PC-9 (cell line): ENCODE measurements around the gene CASKIN1. TPM values are rescaled to one million over a fixed set of nuclear protein-coding genes. Genes with fewer than 3 reads are reported as not detected.
A peak's percentile ranks its signal among the peaks of the same experiment; 100 is the strongest.

ENCODE experiments used
- BruUV-seq: library from RNA; stranded (reverse); fragments of 400-500 nt; replicated peaks from 2 replicates; lab custom pipeline; 2021; lab: Mats Ljungman, UMichigan
- CTCF ChIA-PET: fragments of 300-600 bp; sonication (Branson Sonifier 250); formaldehyde crosslinking; loops from one replicate; lab custom pipeline; 2022; ENCODE audit warnings: antibody characterized with exemption; lab: Charles Lee
- POLR2A ChIA-PET: fragments of 300-600 bp; sonication (Branson Sonifier 250); formaldehyde crosslinking; loops from one replicate; lab custom pipeline; 2022; ENCODE audit warnings: antibody characterized with exemption; ENCODE audit not compliant: unreplicated experiment; lab: Charles Lee
- DNase-seq, 2 experiments: peaks; one replicate each; pipeline versions ENCODE4 v3.0.0 to v3.0.0-alpha.2; 2015 to 2022; ENCODE audit warnings: mixed read lengths in 1 of 2
- H2AFZ ChIP-seq: fragments of 200-600 bp; sonication (generic); 2 replicates; pipeline ENCODE4 v1.8.1; 2017; ENCODE audit warnings: antibody characterized with exemption
- H3F3A ChIP-seq: fragments of 200-600 bp; sonication (generic); 2 replicates; pipeline ENCODE4 v1.8.1; 2017; ENCODE audit warnings: antibody characterized with exemption, mild to moderate bottlenecking, low read depth; ENCODE audit not compliant: insufficient read depth
- H3K27ac ChIP-seq: fragments of 200-600 bp; sonication (generic); 2 replicates; pipeline ENCODE4 v1.6.1; 2016; ENCODE audit warnings: mixed run types
- H3K27me3 ChIP-seq: fragments of 200-600 bp; sonication (generic); 2 replicates; pipeline ENCODE4 v1.6.1; 2016; ENCODE audit warnings: low read depth, mixed run types; ENCODE audit not compliant: insufficient read depth
- H3K36me3 ChIP-seq: fragments of 200-600 bp; sonication (generic); 2 replicates; pipeline ENCODE4 v1.6.1; 2016; ENCODE audit warnings: low read depth, mixed run types
- H3K4me1 ChIP-seq: fragments of 200-600 bp; sonication (generic); replicated peaks from 2 replicates; pipeline ENCODE4 v1.6.1; 2016; ENCODE audit warnings: mixed run types; ENCODE audit not compliant: insufficient read depth
- H3K4me2 ChIP-seq: fragments of 200-600 bp; sonication (generic); 2 replicates; pipeline ENCODE4 v1.6.1; 2017; ENCODE audit warnings: mixed run types
- H3K4me3 ChIP-seq: fragments of 200-600 bp; sonication (generic); 2 replicates; pipeline ENCODE4 v1.6.1; 2016; ENCODE audit warnings: mixed run types
- H3K79me2 ChIP-seq: fragments of 200-600 bp; sonication (generic); 2 replicates; pipeline ENCODE4 v1.6.1; 2017; ENCODE audit warnings: low read depth, mixed run types
- H3K9me2 ChIP-seq: fragments of 200-600 bp; sonication (generic); 2 replicates; pipeline ENCODE4 v1.8.1; 2017; ENCODE audit warnings: mild to moderate bottlenecking; ENCODE audit not compliant: insufficient read depth
- H3K9me3 ChIP-seq: fragments of 200-600 bp; sonication (generic); 2 replicates; pipeline ENCODE4 v1.8.1; 2016; ENCODE audit warnings: low read depth; ENCODE audit not compliant: insufficient read depth
- H4K20me1 ChIP-seq: fragments of 200-600 bp; sonication (generic); 2 replicates; pipeline ENCODE4 v1.8.1; 2017; ENCODE audit not compliant: insufficient read depth
- EZH2 ChIP-seq: fragments of 200-600 bp; sonication (generic); IDR thresholded peaks from 2 replicates; pipeline ENCODE4 v1.8.0; 2017; ENCODE audit warnings: antibody characterized with exemption, low read depth
- intact Hi-C: fragments of 100-400 bp; cut with micrococcal nuclease; formaldehyde crosslinking; loops from one replicate; pipeline ENCODE4 v1.10.0; 2022; ENCODE audit not compliant: unreplicated experiment
- total RNA-seq: library from RNA; stranded (reverse); gene quantifications from 2 replicates; pipeline ENCODE4 v1.2.3, GENCODE V29; 2021
- TF ChIP-seq, protein P1 (sequence below): fragments of 200-600 bp; sonication (generic); conservative IDR thresholded peaks from 2 replicates; pipeline ENCODE4 v1.6.1; 2017; ENCODE audit warnings: mixed run types, antibody characterized with exemption, mild to moderate bottlenecking, moderate library complexity

The CASKIN1 gene
- total RNA-seq, 1 experiment from 2014 or later = 2.1 TPM

- Histone ChIP-seq H3K27me3 (no peaks in the 10 kb centered on the region), H4K20me1 (peaks cover 19% of the 10 kb centered on the region; the same call in 1 of the 2 replicates), H2AFZ (no peak overlapping the region), H3F3A (peaks cover 50% of the 10 kb centered on the region), H3K4me3 (no peak overlapping the region; the same call in 1 of the 2 replicates), H3K36me3 (0 out of 2 replicates have a peak, but pooled peaks cover 6% of the 10 kb centered on the region), H3K27ac (no peak overlapping the region), H3K79me2 (peaks cover 29% of the 10 kb centered on the region), H3K4me1 (peaks cover 28% of the 10 kb centered on the region), H3K9me3 (no peaks in the 10 kb centered on the region), H3K4me2 (peak overlapping the region; percentile 99), H3K9me2 (no peaks in the 10 kb centered on the region)
- TF ChIP-seq, protein P1, sequence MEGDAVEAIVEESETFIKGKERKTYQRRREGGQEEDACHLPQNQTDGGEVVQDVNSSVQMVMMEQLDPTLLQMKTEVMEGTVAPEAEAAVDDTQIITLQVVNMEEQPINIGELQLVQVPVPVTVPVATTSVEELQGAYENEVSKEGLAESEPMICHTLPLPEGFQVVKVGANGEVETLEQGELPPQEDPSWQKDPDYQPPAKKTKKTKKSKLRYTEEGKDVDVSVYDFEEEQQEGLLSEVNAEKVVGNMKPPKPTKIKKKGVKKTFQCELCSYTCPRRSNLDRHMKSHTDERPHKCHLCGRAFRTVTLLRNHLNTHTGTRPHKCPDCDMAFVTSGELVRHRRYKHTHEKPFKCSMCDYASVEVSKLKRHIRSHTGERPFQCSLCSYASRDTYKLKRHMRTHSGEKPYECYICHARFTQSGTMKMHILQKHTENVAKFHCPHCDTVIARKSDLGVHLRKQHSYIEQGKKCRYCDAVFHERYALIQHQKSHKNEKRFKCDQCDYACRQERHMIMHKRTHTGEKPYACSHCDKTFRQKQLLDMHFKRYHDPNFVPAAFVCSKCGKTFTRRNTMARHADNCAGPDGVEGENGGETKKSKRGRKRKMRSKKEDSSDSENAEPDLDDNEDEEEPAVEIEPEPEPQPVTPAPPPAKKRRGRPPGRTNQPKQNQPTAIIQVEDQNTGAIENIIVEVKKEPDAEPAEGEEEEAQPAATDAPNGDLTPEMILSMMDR = no peak
- no peak for TF ChIP-seq EZH2
- DNase-seq = no peak
- BruUV-seq = no TSS peak
- intact Hi-C loops = loop anchor here (5.0 kb wide), 1 partner anchor 40 kb away; the partner anchor contains the start of gene ECI1
- ChIA-PET POLR2A (no interaction called here), CTCF (no interaction called here)
Observed at GRCh38 chr16:2211923-2212347, 15.5 kb upstream of the CASKIN1 start.

GRCh38 chr16:2210386-2211365, 14.3 kb upstream of the CASKIN1 start, which contains the start of gene BRICD5:
Gene BRICD5 (minus strand): TSS chr16:2210863. CDS start chr16:2210833, 30 bp downstream.
- POLR2A ChIA-PET = no interaction called here
- CTCF ChIA-PET = no interaction called here
- TF ChIP-seq EZH2 = no peak
- TF ChIP-seq, protein P1 = no peak
- H3K4me2 ChIP-seq = peak within 1 kb of the TSS; percentile 99; the same call in 1 of the 2 replicates
- 0 out of 2 replicates have a peak, but pooled peaks cover 6% of the 10 kb centered on the region for H3K36me3 ChIP-seq
- H3K4me3 ChIP-seq = no peak within 1 kb of the TSS
- H4K20me1 ChIP-seq = peaks cover 19% of the 10 kb centered on the region; the same call in 1 of the 2 replicates
- H3K27ac ChIP-seq = no peak within 1 kb of the TSS
- peaks cover 29% of the 10 kb centered on the region for H3K4me1 ChIP-seq
- no peak within 1 kb of the TSS for H2AFZ ChIP-seq
- H3K27me3 ChIP-seq = no peaks in the 10 kb centered on the region
- no peak for DNase-seq
- no TSS peak for BruUV-seq
- H3F3A ChIP-seq = peaks cover 39% of the 10 kb centered on the region
- peaks cover 34% of the 10 kb centered on the region for H3K79me2 ChIP-seq
- intact Hi-C loops = loop anchor here (5.0 kb wide), 1 partner anchor 42 kb away; the partner anchor contains the start of gene ECI1
- no peaks in the 10 kb centered on the region for H3K9me3 ChIP-seq
- no peaks in the 10 kb centered on the region for H3K9me2 ChIP-seq

GRCh38 chr16:2210009-2210332, 13.6 kb upstream of the CASKIN1 start:
- CTCF ChIA-PET = no interaction called here
- H3K9me2 ChIP-seq = no peaks in the 10 kb centered on the region
- no TSS peak for BruUV-seq
- POLR2A ChIA-PET = no interaction called here
- peaks cover 36% of the 10 kb centered on the region; the same call in 1 of the 2 replicates for H3F3A ChIP-seq
- no peak overlapping the region for H3K27ac ChIP-seq
- H3K9me3 ChIP-seq = no peaks in the 10 kb centered on the region
- peaks cover 29% of the 10 kb centered on the region for H3K4me1 ChIP-seq
- H3K4me2 ChIP-seq = no peak overlapping the region
- no peak overlapping the region for H2AFZ ChIP-seq
- no peak overlapping the region for H3K4me3 ChIP-seq
- no peak for TF ChIP-seq EZH2
- TF ChIP-seq, protein P1 = no peak
- peaks cover 34% of the 10 kb centered on the region for H3K79me2 ChIP-seq
- intact Hi-C loops = loop anchor here (5.0 kb wide), 1 partner anchor 42 kb away; the partner anchor contains the start of gene ECI1
- H4K20me1 ChIP-seq = peaks cover 19% of the 10 kb centered on the region; the same call in 1 of the 2 replicates
- no peaks in the 10 kb centered on the region for H3K27me3 ChIP-seq
- no peak for DNase-seq
- H3K36me3 ChIP-seq = 0 out of 2 replicates have a peak, but pooled peaks cover 6% of the 10 kb centered on the region
